Activated T-cell treated with anti-CD3 and anti-CD28 coated beads for 24 hours (primary cell): ENCODE results near the gene KLRC3.
"Not testable (repeated sequence)": the region's sequence is repeated elsewhere in the genome, so short reads cannot be mapped to it uniquely, and the experiment has no call there.

Source experiments
- DNase-seq: peaks from one replicate; pipeline ENCODE4 v3.0.0-alpha.2; 2020; ENCODE audit warnings: low read depth

KLRC3 gene

GRCh38 chr12:10420334-10420733 lies at the start of gene KLRC3:
TSS of gene KLRC3 (minus strand) at chr12:10420595. CDS start at chr12:10420550, 45 bp downstream.
- DNase-seq = not testable (repeated sequence)

- DNase-seq = no peak
Measured at GRCh38 chr12:10469701-10470100, 49.3 kb upstream of the KLRC3 start.

GRCh38 chr12:10466311-10466710 lies 45.9 kb upstream of the KLRC3 start:
- DNase-seq = no peak

GRCh38 chr12:10457760-10458159 lies 37.4 kb upstream of the KLRC3 start:
- DNase-seq = no peak

- DNase-seq = no peak
Measured at GRCh38 chr12:10456856-10457255, 36.5 kb upstream of the KLRC3 start.

- DNase-seq = no peak
Measured at GRCh38 chr12:10455766-10456165, 35.4 kb upstream of the KLRC3 start.

- DNase-seq = no peak
Measured at GRCh38 chr12:10454531-10454930, 34.1 kb upstream of the KLRC3 start.

GRCh38 chr12:10453156-10453555 lies 32.8 kb upstream of the KLRC3 start, which contains the start of gene KLRC1:
TSS of gene KLRC1 (minus strand) at chr12:10453377. CDS start at chr12:10451156, 2,221 bp downstream.
- no peak for DNase-seq

GRCh38 chr12:10448236-10448635 lies 27.8 kb upstream of the KLRC3 start:
- DNase-seq = no peak

- DNase-seq = not testable (repeated sequence)
Measured at GRCh38 chr12:10446052-10446451, 25.7 kb upstream of the KLRC3 start.

- DNase-seq = not testable (repeated sequence)
Measured at GRCh38 chr12:10441144-10441543, 20.7 kb upstream of the KLRC3 start.

- DNase-seq = not testable (repeated sequence)
Measured at GRCh38 chr12:10439608-10440274, 19.3 kb upstream of the KLRC3 start.

GRCh38 chr12:10437601-10438000 lies 17.2 kb upstream of the KLRC3 start:
- DNase-seq = not testable (repeated sequence)

GRCh38 chr12:10435816-10436215 lies 15.4 kb upstream of the KLRC3 start, which contains the start of gene KLRC2:
TSS of gene KLRC2 (minus strand) at chr12:10436010. CDS start at chr12:10435986, 24 bp downstream.
- DNase-seq = not testable (repeated sequence)

GRCh38 chr12:10430623-10431022 lies 10.2 kb upstream of the KLRC3 start:
- DNase-seq = not testable (repeated sequence)

- not testable (repeated sequence) for DNase-seq
Measured at GRCh38 chr12:10425938-10426337, 5.5 kb upstream of the KLRC3 start.

- not testable (repeated sequence) for DNase-seq
Measured at GRCh38 chr12:10424260-10424899, 4.0 kb upstream of the KLRC3 start.

GRCh38 chr12:10422159-10422558 lies 1.8 kb upstream of the KLRC3 start:
- not testable (repeated sequence) for DNase-seq

GRCh38 chr12:10409392-10409791 lies 11.0 kb downstream of the KLRC3 start, which contains the start of gene KLRC4:
TSS of gene KLRC4 (minus strand) at chr12:10409757. CDS start at chr12:10409575, 182 bp downstream.
- DNase-seq = no peak

GRCh38 chr12:10408842-10409241 lies 11.6 kb downstream of the KLRC3 start:
- DNase-seq = no peak

- DNase-seq = no peak
Measured at GRCh38 chr12:10406725-10407124, 13.7 kb downstream of the KLRC3 start.

- no peak for DNase-seq
Measured at GRCh38 chr12:10405294-10405693, 15.1 kb downstream of the KLRC3 start.

- no peak for DNase-seq
Measured at GRCh38 chr12:10404798-10405197, 15.6 kb downstream of the KLRC3 start.
